HTR-8/SVneo (cell line): ENCODE measurements around the gene TMEM163.

Source experiments
- DNase-seq: peaks from one replicate; pipeline ENCODE4 v3.0.0; 2011; ENCODE audit warnings: low spot score, mixed read lengths; ENCODE audit not compliant: insufficient read length
- FAIRE-seq: peaks from 2 replicates; lab custom pipeline; 2011; peaks lifted over from hg19 to GRCh38; lab: Jason Lieb, UNC

Gene TMEM163

DNA sequence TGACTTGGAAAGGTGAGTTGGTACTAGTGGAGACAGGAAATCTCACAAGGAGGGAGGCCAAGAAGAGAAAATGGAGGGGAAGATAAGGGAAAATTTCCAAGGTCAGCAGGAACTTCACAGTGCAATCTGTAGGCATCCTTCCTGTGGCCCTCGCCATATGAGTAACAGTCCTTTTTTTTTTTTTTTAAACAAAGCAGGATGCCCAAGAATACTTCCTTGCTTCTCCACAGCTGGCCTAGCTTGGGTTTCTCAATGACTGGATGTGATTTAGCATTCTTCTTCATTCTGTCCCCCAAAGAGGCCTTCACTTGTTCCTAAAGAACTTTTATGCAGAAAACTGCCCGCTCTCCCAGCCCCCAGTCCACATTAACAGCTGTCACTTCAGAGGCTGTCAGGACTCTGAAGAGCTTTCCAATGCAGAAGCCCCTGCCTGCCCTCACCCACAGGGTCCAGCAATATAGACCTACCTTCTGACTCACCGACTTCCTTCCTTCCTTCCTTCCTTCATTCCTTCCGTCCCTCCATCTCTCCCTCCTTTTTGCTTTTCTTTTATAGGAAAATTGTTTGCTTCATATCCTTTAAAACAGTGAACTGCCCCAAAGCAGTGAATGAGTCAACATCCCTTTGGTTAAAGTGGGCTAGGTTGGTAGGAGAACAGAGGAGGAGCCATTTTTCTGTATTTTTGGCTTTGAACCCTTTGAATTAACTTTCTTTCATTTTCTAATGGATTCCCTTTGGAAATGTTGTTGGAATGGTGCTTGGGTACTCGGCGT, 292.9 kb downstream of the TMEM163 start:
- FAIRE-seq (no peak), DNase-seq (no peak)

GRCh38 chr2:134421556-134422328, 297.1 kb downstream of the TMEM163 start:
- no peak for FAIRE-seq
- DNase-seq: no peak

- FAIRE-seq (no peak), DNase-seq (no peak)
Measured at GRCh38 chr2:134420920-134421319, 297.9 kb downstream of the TMEM163 start.

DNA sequence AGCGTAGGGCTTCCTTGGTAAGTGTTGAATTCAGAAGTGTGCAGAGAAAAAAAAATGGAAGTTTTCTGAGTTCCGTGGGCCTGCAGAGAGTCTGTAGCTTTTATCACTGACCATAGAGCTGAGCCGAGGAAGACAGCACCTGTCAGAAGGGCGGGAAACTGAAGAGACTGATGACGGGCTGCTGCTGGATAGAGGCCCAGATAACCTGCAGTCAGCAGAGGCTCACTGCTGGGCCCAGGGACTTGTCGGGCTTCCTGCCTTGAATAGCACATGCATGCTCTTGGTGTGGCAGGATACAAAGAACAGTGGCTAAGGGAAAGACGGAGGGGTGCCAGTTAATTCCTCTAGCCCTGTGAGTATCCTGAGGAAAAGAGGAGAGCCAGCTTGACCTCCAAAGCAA, 298.5 kb downstream of the TMEM163 start:
- FAIRE-seq (no peak), DNase-seq (no peak)

GRCh38 chr2:134417968-134418582, 300.7 kb downstream of the TMEM163 start:
- DNase-seq: no peak
- FAIRE-seq: no peak

- FAIRE-seq: no peak
Measured at GRCh38 chr2:134416637-134417036, 302.2 kb downstream of the TMEM163 start.

GRCh38 chr2:134416018-134416417, 302.8 kb downstream of the TMEM163 start:
- FAIRE-seq (no peak), DNase-seq (no peak)

More at GRCh38 chr2:134416637-134417036, 302.2 kb downstream of the TMEM163 start:
- DNase-seq: no peak

- FAIRE-seq: no peak
- no peak for DNase-seq
Measured at GRCh38 chr2:134413912-134414311, 304.9 kb downstream of the TMEM163 start.

DNA sequence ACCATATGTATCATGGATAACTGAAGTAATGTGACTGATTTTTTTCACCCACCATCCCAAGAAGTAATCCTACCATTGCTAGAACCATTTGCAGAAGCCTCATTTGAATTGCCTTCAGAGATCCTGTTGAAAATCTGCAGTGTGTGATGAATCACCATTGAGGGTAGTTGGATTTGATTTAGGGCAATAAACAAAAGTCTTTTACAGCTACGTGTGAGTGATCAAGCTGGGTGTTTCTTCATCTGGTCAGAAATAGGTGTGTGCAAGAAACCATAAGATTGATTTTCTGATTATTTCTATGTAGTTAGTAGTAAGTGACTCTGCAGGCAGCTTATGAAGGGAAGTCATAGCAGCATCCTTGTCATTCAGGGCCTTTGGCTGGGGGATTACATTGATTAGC, 305.4 kb downstream of the TMEM163 start:
- no peak for DNase-seq

DNA sequence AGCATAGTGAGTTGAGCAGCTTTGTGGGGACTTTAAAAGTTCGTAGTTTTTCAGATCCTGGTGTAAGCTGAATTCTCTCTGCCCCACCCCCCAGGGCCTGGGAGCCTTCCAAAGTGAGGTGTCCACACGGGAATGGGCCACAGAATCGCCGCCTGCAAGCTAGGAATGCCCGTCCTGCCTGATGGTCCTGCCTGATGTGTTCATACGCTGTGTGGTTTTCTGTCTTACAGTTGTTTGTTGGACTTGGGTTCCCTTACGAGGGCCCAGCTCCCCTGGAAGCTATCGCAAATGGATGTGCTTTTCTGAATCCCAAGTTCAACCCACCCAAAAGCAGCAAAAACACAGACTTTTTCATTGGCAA, 306.2 kb downstream of the TMEM163 start:
- no peak for DNase-seq
- FAIRE-seq: no peak

More for the DNA sequence above, 305.4 kb downstream of the TMEM163 start:
- FAIRE-seq: no peak

GRCh38 chr2:134411828-134412638, 306.8 kb downstream of the TMEM163 start:
- peak; percentile 63 for DNase-seq
- FAIRE-seq: peak; percentile 70

DNA sequence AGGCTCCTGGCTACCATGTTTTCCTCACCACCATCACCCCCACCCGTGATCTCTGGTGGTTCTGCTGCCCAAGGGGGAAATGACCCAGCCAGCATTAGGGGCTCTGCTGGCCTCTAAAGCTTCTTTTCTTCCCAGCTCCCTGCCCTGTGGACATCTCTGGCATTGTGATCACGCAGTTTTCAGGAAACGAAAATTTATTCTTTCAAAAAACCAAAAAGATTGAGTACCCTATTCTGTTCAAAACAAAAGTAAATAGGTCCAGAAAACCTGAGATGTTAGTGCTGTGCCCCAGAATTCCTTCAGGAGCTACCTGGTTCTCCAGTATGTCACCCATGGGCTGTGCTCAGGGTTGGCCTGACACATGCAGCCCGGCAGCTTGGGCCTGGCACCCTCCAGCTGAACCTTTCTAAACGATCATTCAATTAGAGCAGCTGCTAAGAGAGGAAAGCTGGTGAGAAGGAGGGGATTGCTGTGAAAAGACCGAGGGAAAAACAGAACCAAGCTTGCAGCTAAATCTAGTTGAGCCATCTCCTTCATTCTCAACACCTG, 307.4 kb downstream of the TMEM163 start:
- DNase-seq: no peak
- FAIRE-seq: no peak

DNA sequence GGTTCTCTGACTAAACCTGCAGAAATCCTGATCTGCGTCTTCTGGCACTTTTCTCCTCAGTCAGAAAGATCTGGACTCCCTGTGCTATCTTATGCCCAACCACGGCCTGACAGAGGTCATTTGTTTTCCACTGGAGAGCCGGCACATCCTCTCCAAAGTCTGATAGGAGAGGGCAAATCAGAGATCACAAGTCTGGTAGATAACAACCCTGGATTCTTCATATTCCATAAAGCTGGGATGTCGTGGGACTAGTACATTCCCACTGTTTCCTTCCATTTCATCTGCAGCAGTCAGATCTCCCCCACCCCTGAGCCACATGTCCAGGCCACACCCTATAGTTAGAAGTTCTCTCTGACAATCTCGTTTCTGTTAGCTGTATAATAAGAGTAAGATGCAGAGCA, 308.0 kb downstream of the TMEM163 start:
- DNase-seq (no peak), FAIRE-seq (no peak)

DNA sequence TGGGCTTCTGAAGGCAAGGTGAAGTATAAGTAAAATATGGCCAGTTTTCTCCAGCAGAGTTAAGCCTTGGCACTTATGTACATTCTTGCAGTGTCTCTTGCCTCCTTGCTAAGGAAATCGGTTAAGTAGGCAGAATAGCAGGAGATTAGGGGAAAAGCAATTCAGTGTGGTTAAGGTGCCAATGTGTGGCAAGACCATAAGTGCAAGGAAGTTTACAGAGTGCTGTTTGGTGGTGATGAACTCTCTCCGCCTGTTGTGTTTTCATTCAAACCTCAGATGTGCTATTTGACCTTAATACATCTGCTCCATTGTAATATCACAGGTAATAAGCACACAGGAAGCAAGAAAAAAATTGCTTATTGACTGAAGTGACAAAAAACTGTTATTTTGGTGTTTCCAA, 308.8 kb downstream of the TMEM163 start:
- DNase-seq (no peak), FAIRE-seq (no peak)

GRCh38 chr2:134408791-134409190, 310.0 kb downstream of the TMEM163 start:
- FAIRE-seq: no peak

GRCh38 chr2:134408386-134408785, 310.4 kb downstream of the TMEM163 start:
- DNase-seq (no peak), FAIRE-seq (no peak)

More at GRCh38 chr2:134408791-134409190, 310.0 kb downstream of the TMEM163 start:
- DNase-seq: no peak

DNA sequence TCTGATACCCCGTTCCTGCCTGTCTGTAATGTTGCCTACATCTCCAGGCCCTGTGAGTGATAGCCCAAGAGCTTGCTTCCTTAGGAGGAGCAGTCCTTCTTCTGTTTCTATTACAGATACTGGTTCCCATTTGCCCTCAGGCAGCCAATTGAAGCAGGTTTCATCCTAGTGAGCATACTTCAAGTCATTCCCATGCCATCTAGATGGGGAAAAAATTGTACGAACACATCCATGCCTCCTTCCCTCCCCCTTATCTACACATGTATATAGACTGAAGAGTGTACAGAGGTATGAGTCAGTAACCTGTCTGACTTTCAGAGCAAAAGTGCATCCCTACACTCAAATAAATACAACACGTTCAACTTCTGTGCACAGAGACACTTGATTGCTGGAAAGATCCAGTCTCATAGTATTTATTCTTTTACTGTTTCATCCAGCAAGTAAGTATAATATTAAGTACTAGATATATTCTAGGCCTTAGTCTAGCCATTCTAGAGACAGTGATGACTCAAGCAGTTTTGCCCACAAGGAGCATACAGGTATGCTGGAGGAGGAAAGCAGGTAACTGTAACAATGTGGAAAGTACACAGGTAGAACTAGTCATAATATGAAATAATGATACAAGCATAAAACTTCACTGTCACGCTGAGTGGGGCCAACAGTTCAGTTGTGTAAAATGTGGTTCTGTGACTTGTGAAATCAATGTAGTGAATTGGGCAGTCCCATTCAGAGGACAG, 311.5 kb downstream of the TMEM163 start:
- no peak for FAIRE-seq
- no peak for DNase-seq

- no peak for DNase-seq
- no peak for FAIRE-seq
Measured at GRCh38 chr2:134406736-134407135, 312.1 kb downstream of the TMEM163 start.

GRCh38 chr2:134406311-134406710, 312.5 kb downstream of the TMEM163 start:
- FAIRE-seq: no peak
- DNase-seq: no peak
